OCI-LY7 (cell line): ENCODE results near the gene FUNDC2.

ENCODE experiments used
- EZH2phosphoT487 ChIP-seq: fragments of 200-600 bp; sonication (generic); IDR thresholded peaks from 2 replicates; pipeline ENCODE4 v1.6.1; 2018; ENCODE audit warnings: low read depth, borderline replicate concordance, mild to moderate bottlenecking, mixed run types, antibody characterized with exemption, low read length, moderate library complexity, mixed read lengths
- TF ChIP-seq, protein P1 (sequence below): fragments of 200-600 bp; sonication (generic); conservative IDR thresholded peaks from 2 replicates; pipeline ENCODE4 v1.5.1; 2014; ENCODE audit warnings: mild to moderate bottlenecking, antibody characterized with exemption, low read length, moderate library complexity, mixed read lengths

DNA sequence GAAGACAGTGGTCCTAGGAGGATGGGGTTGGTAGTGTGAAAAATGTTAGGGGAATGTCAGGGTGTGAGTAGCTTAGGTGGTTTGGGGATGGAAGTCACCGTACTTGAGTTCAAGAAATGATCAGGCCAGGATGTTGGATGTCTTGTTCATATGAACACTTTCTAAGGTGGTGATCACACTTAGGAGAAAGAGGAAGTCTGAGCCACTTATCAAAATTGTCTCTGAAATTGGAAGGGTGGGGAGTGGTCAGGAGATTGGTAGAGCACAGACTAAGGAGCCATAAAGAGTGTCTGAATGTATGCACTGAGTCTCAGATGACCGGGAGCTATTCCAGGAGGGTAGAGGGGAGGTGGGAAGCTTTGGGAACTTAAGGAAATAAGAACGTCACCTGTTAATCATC is 27.0 kb downstream of the FUNDC2 start:
- TF ChIP-seq, protein P1, sequence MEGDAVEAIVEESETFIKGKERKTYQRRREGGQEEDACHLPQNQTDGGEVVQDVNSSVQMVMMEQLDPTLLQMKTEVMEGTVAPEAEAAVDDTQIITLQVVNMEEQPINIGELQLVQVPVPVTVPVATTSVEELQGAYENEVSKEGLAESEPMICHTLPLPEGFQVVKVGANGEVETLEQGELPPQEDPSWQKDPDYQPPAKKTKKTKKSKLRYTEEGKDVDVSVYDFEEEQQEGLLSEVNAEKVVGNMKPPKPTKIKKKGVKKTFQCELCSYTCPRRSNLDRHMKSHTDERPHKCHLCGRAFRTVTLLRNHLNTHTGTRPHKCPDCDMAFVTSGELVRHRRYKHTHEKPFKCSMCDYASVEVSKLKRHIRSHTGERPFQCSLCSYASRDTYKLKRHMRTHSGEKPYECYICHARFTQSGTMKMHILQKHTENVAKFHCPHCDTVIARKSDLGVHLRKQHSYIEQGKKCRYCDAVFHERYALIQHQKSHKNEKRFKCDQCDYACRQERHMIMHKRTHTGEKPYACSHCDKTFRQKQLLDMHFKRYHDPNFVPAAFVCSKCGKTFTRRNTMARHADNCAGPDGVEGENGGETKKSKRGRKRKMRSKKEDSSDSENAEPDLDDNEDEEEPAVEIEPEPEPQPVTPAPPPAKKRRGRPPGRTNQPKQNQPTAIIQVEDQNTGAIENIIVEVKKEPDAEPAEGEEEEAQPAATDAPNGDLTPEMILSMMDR: no peak
- TF ChIP-seq EZH2phosphoT487: no peak
